ENCODE data around the gene LNPEP. TPM values are rescaled to one million over a fixed set of nuclear protein-coding genes. Genes with fewer than 3 reads are reported as not detected.
A peak's percentile ranks its signal among the peaks of the same experiment; 100 is the strongest.

LNPEP gene
- total and polyA plus RNA-seq, 2 donors from 2014 or later, result 6.5 to 74.3 TPM

- no peaks in the 10 kb centered on the region for H3K9me3 ChIP-seq (ENCODE audit: control insufficient read depth in 2 of 3, insufficient read depth in 1 of 3, low read length in 3 of 3)
- intact Hi-C loops (cut with DNase I), result no loop called here
- no peak for FAIRE-seq
These were observed 947 bp upstream of the LNPEP start for GRCh38 chr5:96934708-96935558.

GRCh38 chr5:96936431-96937320, 796 bp downstream of the LNPEP start:
- intact Hi-C loops (cut with DNase I), result no loop called here
- TF ChIP-seq CTCF (IDR thresholded peaks at IDR 0.05; ENCODE audit: borderline replicate concordance, extremely low read depth, insufficient read depth), result no peak
- Histone ChIP-seq H3K9ac (ENCODE audit: low read length in 3 of 3) (peak overlapping the region; percentile 45 to 86 (median 82)), H3K27ac (ENCODE audit: low read depth in 2 of 2, low read length in 2 of 2) (peak overlapping the region; percentile 90 to 97), H3K27me3 (ENCODE audit: control insufficient read depth, insufficient read depth, low read length) (no peaks in the 10 kb centered on the region), H3K4me1 (ENCODE audit: control insufficient read depth in 2 of 3, insufficient read depth in 2 of 3, low read depth in 1 of 3, low read length in 3 of 3) (peaks cover 3 to 16% (median 16%) of the 10 kb centered on the region in 3 donors), H3K9me3 (ENCODE audit: control insufficient read depth in 2 of 3, insufficient read depth in 1 of 3, low read length in 3 of 3) (no peaks in the 10 kb centered on the region), H3K4me3 (ENCODE audit: low read length in 3 of 3) (peak overlapping the region; percentile 73 to 90 (median 78)), H3K36me3 (ENCODE audit: control insufficient read depth in 2 of 3, insufficient read depth in 3 of 3, low read length in 3 of 3) (no peaks in the 10 kb centered on the region)
- DNase-seq (peak; percentile 54 to 85 (median 63)), FAIRE-seq (no peak)

More at GRCh38 chr5:96934708-96935558, 947 bp upstream of the LNPEP start:
- peak overlapping the region; percentile 90 to 92 (median 91) for H3K4me3 ChIP-seq (ENCODE audit: low read length in 3 of 3)
- H3K27me3 ChIP-seq (ENCODE audit: control insufficient read depth, insufficient read depth, low read length), result no peaks in the 10 kb centered on the region
- DNase-seq, result peak; percentile 94 to 97 (median 96)
- no peak for TF ChIP-seq CTCF (IDR thresholded peaks at IDR 0.05; ENCODE audit: borderline replicate concordance, extremely low read depth, insufficient read depth)
- peak overlapping the region; percentile 87 to 93 (median 93) for H3K9ac ChIP-seq (ENCODE audit: low read length in 3 of 3)
- no peaks in the 10 kb centered on the region for H3K36me3 ChIP-seq (ENCODE audit: control insufficient read depth in 2 of 3, insufficient read depth in 3 of 3, low read length in 3 of 3)
- peaks cover 3 to 16% (median 16%) of the 10 kb centered on the region in 3 donors for H3K4me1 ChIP-seq (ENCODE audit: control insufficient read depth in 2 of 3, insufficient read depth in 2 of 3, low read depth in 1 of 3, low read length in 3 of 3)
- H3K27ac ChIP-seq (ENCODE audit: low read depth in 2 of 2, low read length in 2 of 2), result peak overlapping the region; percentile 97 to 99

GRCh38 chr5:96940586-96940985, 4.7 kb downstream of the LNPEP start:
- no peak for TF ChIP-seq CTCF (IDR thresholded peaks at IDR 0.05; ENCODE audit: borderline replicate concordance, extremely low read depth, insufficient read depth)
- DNase-seq (no peak), FAIRE-seq (no peak)
- Histone ChIP-seq H3K27me3 (ENCODE audit: control insufficient read depth, insufficient read depth, low read length) (no peaks in the 10 kb centered on the region), H3K27ac (ENCODE audit: low read depth in 2 of 2, low read length in 2 of 2) (no peak overlapping the region), H3K9ac (ENCODE audit: low read length in 3 of 3) (no peak overlapping the region), H3K4me1 (ENCODE audit: control insufficient read depth in 2 of 3, insufficient read depth in 2 of 3, low read depth in 1 of 3, low read length in 3 of 3) (peaks cover 3 to 6% (median 5%) of the 10 kb centered on the region in 3 donors), H3K4me3 (ENCODE audit: low read length in 3 of 3) (no peak overlapping the region), H3K36me3 (ENCODE audit: control insufficient read depth in 2 of 3, insufficient read depth in 3 of 3, low read length in 3 of 3) (no peaks in the 10 kb centered on the region), H3K9me3 (ENCODE audit: control insufficient read depth in 2 of 3, insufficient read depth in 1 of 3, low read length in 3 of 3) (no peaks in the 10 kb centered on the region)
- intact Hi-C loops (cut with DNase I), result no loop called here
